Ectodermal cell (in vitro differentiated cells): ENCODE measurements around the gene WAC. TPM values are rescaled to one million over a fixed set of nuclear protein-coding genes. Genes with fewer than 3 reads are reported as not detected.
"Not testable (repeated sequence)": the region's sequence is repeated elsewhere in the genome, so short reads cannot be mapped to it uniquely, and the experiment has no call there.

Experiments
- H3K27ac ChIP-seq: 2 replicates; pipeline ENCODE4 v1.7.0; 2013; ENCODE audit warnings: mild to moderate bottlenecking, low read depth, low read length; ENCODE audit not compliant: insufficient read depth, poor library complexity, severe bottlenecking
- H3K27me3 ChIP-seq: 2 replicates; pipeline ENCODE4 v1.7.0; 2013; ENCODE audit warnings: mild to moderate bottlenecking, low read length; ENCODE audit not compliant: insufficient read depth, control insufficient read depth, poor library complexity, severe bottlenecking
- H3K36me3 ChIP-seq: one replicate; pipeline ENCODE4 v1.7.0; 2013; ENCODE audit warnings: low read length; ENCODE audit not compliant: control insufficient read depth, insufficient read depth
- H3K4me1 ChIP-seq: one replicate; pipeline ENCODE4 v1.7.0; 2013; ENCODE audit warnings: low read length; ENCODE audit not compliant: control insufficient read depth, insufficient read depth
- H3K4me3 ChIP-seq: 2 replicates; pipeline ENCODE4 v1.7.0; 2013; ENCODE audit warnings: low read depth, low read length, control low read depth; ENCODE audit not compliant: insufficient read depth
- H3K9me3 ChIP-seq: 2 replicates; pipeline ENCODE4 v1.7.0; 2013; ENCODE audit warnings: mild to moderate bottlenecking, low read length, moderate library complexity; ENCODE audit not compliant: control insufficient read depth
- WGBS, 2 experiments: methylation state at CpG; one replicate each; pipeline ENCODE4 v1.1.7; 2013; ENCODE audit warnings: missing lambda C conversion rate in 2 of 2; 5-methylcytosine and 5-hydroxymethylcytosine counted together
- polyA plus RNA-seq, 4 experiments: library from polyadenylated mRNA; stranded (reverse); fragments of 50-300 nt; gene quantifications; one replicate each; pipeline ENCODE4 v1.2.3, GENCODE V29; 2013

The WAC gene, protein sequence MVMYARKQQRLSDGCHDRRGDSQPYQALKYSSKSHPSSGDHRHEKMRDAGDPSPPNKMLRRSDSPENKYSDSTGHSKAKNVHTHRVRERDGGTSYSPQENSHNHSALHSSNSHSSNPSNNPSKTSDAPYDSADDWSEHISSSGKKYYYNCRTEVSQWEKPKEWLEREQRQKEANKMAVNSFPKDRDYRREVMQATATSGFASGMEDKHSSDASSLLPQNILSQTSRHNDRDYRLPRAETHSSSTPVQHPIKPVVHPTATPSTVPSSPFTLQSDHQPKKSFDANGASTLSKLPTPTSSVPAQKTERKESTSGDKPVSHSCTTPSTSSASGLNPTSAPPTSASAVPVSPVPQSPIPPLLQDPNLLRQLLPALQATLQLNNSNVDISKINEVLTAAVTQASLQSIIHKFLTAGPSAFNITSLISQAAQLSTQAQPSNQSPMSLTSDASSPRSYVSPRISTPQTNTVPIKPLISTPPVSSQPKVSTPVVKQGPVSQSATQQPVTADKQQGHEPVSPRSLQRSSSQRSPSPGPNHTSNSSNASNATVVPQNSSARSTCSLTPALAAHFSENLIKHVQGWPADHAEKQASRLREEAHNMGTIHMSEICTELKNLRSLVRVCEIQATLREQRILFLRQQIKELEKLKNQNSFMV
- 168 TPM for polyA plus RNA-seq (2013, experiment 1 of 4)
- polyA plus RNA-seq (2013, experiment 2 of 4) = 165 TPM
- 148 TPM for polyA plus RNA-seq (2013, experiment 3 of 4)
- polyA plus RNA-seq (2013, experiment 4 of 4) = 167 TPM

DNA sequence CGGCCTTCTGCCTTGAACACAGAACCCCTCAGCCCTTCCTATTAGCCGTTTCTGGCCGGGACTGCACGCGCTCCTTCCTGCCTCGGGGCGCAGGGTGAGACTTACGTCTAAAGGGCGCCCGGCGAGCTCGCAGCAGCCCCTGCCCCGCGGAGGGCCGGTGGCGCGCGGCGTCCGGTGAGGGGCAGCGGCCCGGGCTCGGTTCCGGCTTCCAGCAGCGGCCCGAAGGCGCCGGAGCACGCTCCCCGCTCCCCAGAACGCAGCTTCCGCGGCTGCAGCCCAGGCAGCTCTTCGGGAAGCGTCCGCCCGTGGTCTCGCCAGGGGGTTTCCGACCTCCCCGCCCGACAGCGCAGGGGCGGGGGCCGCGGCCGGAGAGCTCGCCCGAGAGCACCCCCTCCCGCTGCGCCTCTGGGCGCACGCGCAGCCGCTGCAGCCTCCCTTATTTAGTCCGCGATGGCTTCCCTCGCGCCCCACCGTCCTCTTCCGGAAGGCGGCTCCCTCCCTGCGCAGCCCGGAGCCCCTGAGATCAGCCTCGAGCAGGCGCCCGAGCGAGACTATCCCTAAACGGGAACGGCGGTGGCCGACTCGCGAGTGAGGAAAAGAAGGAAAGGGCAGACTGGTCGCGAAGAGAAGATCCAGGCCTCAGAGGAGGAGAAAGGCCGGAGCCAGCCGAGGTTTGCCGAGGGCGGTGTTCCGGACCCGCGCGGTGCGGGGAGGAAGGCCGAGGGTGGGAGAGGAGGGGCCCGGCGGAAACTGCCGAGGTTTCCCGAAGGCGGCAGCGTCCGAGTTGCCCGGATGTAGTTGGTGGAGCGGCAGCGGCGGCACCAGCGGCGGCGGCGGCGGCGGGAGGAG lies at the start of gene WAC:
WAC (plus strand) TSS at position 782 of the 849 bp plus-strand sequence. CDS start 462 bp downstream, outside the sequence.
- H3K4me1 ChIP-seq = peaks cover 14% of the 10 kb centered on the region
- 0% methylated on average over 102 of the region's 102 CpGs for WGBS, 2 experiments
- peaks cover 20% of the 10 kb centered on the region for H3K36me3 ChIP-seq
- peak within 1 kb of the TSS; percentile 98 for H3K27ac ChIP-seq
- H3K27me3 ChIP-seq = no peaks in the 10 kb centered on the region
- H3K9me3 ChIP-seq = no peaks in the 10 kb centered on the region
- peak within 1 kb of the TSS; percentile 94 for H3K4me3 ChIP-seq

DNA sequence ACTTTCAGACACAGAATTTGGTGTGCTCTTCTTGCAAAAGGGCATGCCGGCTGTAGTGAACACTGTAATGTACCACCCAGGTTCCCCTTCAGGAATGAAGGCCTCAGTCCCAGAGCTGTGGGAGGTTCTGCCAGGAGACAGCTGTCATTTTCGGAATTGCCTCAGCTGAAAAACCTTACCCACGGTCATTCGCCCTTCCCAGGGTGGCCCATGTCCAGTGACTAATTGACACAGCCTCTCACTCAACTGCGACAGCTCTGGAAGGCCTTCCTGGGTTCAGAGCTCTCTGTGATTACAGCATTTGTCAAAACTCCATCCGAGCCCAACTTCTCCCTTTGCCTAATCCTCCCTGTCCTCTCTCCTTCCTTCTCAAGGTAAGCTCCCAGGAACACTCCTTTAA lies 43.7 kb upstream of the WAC start:
- WGBS, 2 experiments = 90 to 93% methylated on average over 6 of the region's 6 CpGs
- Histone ChIP-seq H3K4me1 (no peaks in the 10 kb centered on the region), H3K36me3 (no peaks in the 10 kb centered on the region), H3K27ac (no peak overlapping the region), H3K4me3 (no peak overlapping the region), H3K27me3 (no peaks in the 10 kb centered on the region), H3K9me3 (no peaks in the 10 kb centered on the region)

DNA sequence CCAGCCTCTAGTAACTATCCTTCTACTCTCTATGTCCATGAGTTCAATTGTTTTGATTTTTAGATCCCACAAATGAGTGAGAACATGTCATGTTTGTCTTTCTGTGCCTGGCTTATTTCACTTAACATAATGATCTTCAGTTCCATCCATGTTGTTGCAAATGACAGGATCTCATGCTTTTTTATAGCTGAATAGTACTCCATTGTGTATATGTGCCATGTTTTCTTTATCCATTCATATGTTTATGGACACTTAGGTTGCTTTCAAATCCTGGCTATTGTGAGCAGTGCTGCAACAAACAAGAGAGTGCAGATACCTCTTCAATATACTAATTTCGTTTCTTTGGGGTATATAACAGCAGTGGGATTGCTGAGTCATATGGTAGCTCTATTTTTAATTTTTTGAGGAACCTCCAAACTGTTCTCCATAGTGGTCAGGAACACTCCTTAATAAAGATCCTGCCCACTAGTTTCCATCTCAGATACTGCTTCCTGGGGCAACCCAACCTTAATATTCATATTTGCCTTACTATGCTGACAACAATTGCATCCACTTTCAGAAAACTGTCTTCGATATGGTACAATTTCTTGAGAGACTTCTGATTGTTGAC lies 42.6 kb upstream of the WAC start:
- not testable (repeated sequence) for H3K27ac ChIP-seq, H3K4me3 ChIP-seq, H3K36me3 ChIP-seq, H3K4me1 ChIP-seq, H3K9me3 ChIP-seq, H3K27me3 ChIP-seq
- 94% methylated on average over 2 of the region's 2 CpGs; no CpG with 5 or more reads in 1 of the 2 experiments for WGBS, 2 experiments

DNA sequence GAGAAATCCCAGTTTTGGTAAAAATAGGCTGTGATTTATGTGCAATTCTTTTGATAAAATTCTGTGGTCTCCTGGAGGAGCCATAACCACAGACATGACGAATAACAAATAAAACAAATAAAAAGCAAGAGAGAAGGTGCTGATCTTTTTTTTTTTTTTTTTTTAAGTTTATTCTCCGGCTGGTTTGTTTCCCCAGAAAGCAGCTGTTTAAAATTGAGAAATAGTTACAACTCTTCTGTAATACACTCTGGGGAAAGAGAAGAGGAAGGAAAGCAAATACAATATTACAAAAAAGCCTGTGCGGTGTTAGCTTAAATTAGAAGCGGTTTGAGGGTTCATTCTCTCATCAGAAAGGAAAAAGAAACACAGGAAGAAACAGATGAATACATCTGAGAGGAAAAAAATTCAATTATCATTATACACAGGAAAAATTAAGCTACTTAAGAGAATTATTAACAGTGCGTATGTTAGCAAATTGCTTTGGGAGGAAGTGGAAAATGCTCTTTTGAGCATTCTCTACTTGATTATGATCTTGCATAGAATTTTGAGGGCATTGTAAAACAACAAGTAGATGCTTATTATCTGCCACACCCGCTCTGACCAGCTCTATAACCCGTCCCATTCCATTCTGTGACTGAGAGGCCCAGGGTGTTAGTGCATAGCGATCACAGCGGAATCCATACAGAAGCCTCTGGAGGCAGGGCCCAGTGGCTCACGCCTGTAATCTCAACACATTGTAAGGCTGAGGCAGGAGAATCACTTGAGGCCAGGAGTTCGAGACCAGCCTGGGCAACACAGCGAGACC lies 40.6 kb upstream of the WAC start:
- Histone ChIP-seq H3K9me3 (no peaks in the 10 kb centered on the region), H3K4me1 (no peaks in the 10 kb centered on the region), H3K36me3 (no peaks in the 10 kb centered on the region), H3K27me3 (no peaks in the 10 kb centered on the region), H3K4me3 (no peak overlapping the region), H3K27ac (no peak overlapping the region)
- 87 to 90% methylated on average over 8 to 9 of the region's 12 CpGs for WGBS, 2 experiments

DNA sequence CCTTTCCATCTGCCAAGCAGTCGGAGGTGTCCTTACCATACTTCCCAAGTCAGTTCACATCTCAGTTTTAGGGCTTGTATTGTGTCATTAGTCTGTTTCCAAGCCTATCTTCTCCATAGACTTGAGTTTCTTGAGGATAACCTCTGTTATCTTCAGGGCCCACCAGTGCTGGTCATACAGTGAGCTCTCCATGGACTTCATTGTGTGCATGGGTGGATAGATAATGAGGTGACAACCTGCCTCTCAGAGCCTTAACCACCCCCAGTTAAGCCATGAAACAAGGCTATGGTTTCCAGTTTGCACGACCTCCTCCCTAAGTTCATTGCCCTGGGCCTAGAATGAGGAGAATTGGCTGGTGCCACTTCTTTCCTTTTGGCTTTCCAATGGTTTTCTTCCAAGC lies 38.5 kb upstream of the WAC start:
- H3K4me3 ChIP-seq = no peak overlapping the region
- no peaks in the 10 kb centered on the region for H3K9me3 ChIP-seq
- H3K27me3 ChIP-seq = no peaks in the 10 kb centered on the region
- no peaks in the 10 kb centered on the region for H3K36me3 ChIP-seq
- no peaks in the 10 kb centered on the region for H3K4me1 ChIP-seq
- no peak overlapping the region for H3K27ac ChIP-seq
- 82 to 92% methylated on average over 2 of the region's 2 CpGs for WGBS, 2 experiments

DNA sequence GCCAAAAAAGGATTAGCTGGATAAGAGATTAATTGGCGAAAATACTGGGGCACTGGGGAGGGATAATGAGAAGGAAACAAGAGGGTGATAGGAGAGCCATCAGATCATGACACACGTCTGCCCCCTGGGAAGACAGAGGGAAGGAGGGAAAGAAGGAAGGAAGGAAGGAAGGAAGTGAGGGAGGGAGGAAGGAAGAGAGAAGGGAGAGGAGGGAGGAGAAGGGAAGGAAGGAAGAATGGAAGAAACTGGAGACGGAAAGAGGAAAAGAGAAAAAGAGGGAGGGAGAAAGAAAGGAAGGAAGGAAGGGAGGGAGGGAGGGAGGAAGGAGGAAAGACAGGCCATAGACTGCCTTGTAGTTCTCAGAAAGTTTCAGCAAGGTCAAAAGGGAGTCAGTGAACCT lies 37.8 kb upstream of the WAC start:
- Histone ChIP-seq H3K36me3 (no peaks in the 10 kb centered on the region), H3K4me1 (no peaks in the 10 kb centered on the region), H3K27ac (no peak overlapping the region), H3K27me3 (no peaks in the 10 kb centered on the region), H3K4me3 (no peak overlapping the region), H3K9me3 (no peaks in the 10 kb centered on the region)
- 85 to 86% methylated on average over 3 of the region's 3 CpGs for WGBS, 2 experiments

DNA sequence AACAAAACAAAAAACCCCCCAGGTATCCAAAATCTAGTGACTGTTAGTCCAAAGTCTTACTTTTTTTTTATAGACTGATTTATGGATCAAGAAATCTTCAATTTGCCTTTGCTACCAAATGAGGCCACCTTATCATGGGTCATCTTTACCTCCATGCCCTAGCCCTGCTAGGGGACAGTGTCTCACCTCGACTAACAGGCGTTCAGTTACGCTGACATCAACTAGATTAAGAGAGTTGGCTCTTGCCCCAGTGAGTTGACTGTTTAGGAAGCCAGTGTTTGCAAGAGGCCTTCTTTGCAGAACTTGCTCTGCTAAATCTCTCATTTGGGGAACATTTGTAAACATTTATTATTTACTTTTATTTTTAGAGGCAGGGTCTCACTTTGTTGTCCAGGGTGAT lies 36.9 kb upstream of the WAC start:
- Histone ChIP-seq H3K27ac (no peak overlapping the region), H3K36me3 (no peaks in the 10 kb centered on the region), H3K27me3 (no peaks in the 10 kb centered on the region), H3K4me1 (no peaks in the 10 kb centered on the region), H3K4me3 (no peak overlapping the region), H3K9me3 (no peaks in the 10 kb centered on the region)
- 85 to 92% methylated on average over 3 of the region's 3 CpGs for whole genome bisulfite sequencing, 2 experiments

DNA sequence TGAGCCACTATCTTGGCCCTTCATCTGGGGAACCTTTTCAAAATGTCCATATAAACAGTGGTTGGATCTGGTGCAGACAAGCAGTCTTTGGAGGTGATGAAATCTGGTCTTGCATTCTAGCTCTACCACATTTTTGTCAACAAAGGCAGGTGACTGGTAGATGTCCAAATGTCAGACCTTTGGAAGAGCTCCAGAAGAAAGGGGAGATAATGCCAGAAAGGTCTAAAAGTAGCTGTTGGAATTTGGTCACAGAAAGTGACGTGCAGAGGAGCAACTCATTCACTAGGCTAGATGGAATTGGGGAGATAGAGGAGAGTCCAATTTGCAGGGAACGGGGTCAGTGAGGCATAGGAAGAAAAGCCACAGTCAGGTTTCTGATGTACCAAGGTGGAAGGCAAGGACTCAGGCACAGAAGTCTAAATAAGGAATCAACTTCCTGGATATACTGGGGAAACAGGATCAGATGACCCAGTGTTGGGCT lies 36.4 kb upstream of the WAC start:
- no peak overlapping the region for H3K27ac ChIP-seq
- H3K9me3 ChIP-seq = no peaks in the 10 kb centered on the region
- no peaks in the 10 kb centered on the region for H3K36me3 ChIP-seq
- 91 to 92% methylated on average over 2 of the region's 2 CpGs for WGBS, 2 experiments
- no peak overlapping the region for H3K4me3 ChIP-seq
- H3K27me3 ChIP-seq = no peaks in the 10 kb centered on the region
- H3K4me1 ChIP-seq = no peaks in the 10 kb centered on the region
